Stomach smooth muscle (tissue), 2 donors: Measurements from ENCODE around the gene CAMKMT.

Experiments used
- H3K27ac ChIP-seq: one replicate; pipeline ENCODE4 v1.7.0; 2013; ENCODE audit warnings: mild to moderate bottlenecking, low read length, inconsistent platforms
- H3K27me3 ChIP-seq, 2 donors: one replicate each; pipeline ENCODE4 v1.7.0; 2013; ENCODE audit warnings: low read length in 2 of 2; ENCODE audit not compliant: insufficient read depth in 2 of 2, control insufficient read depth in 1 of 2
- H3K36me3 ChIP-seq, 2 donors: one replicate each; pipeline ENCODE4 v1.7.0; 2013; ENCODE audit warnings: low read length in 2 of 2; ENCODE audit not compliant: control insufficient read depth in 2 of 2, insufficient read depth in 2 of 2
- H3K4me1 ChIP-seq: one replicate; pipeline ENCODE4 v1.7.0; 2013; ENCODE audit warnings: low read length; ENCODE audit not compliant: control insufficient read depth, insufficient read depth
- H3K4me3 ChIP-seq, 2 donors: one replicate each; pipeline ENCODE4 v1.7.0; 2013; ENCODE audit warnings: low read length in 2 of 2
- H3K9ac ChIP-seq, 2 donors: one replicate each; pipeline ENCODE4 v1.7.0; 2013; ENCODE audit warnings: low read length in 2 of 2, mild to moderate bottlenecking in 1 of 2
- H3K9me3 ChIP-seq, 2 donors: one replicate each; pipeline ENCODE4 v1.7.0; 2013; ENCODE audit warnings: low read length in 2 of 2; ENCODE audit not compliant: control insufficient read depth in 2 of 2
- donor health status: healthy.
- donor health status: Pancreatic carcinoma.

Gene CAMKMT

GRCh38 chr2:44785433-44785832 lies 423.7 kb downstream of the CAMKMT start:
- peaks cover 0 to 2% of the 10 kb centered on the region in 2 donors for H3K27me3 ChIP-seq
- H3K36me3 ChIP-seq, result no peaks in the 10 kb centered on the region
- no peaks in the 10 kb centered on the region for H3K4me1 ChIP-seq
- H3K9ac ChIP-seq, result no peak overlapping the region
- no peak overlapping the region for H3K4me3 ChIP-seq
- H3K27ac ChIP-seq, result no peak overlapping the region
- H3K9me3 ChIP-seq, result no peaks in the 10 kb centered on the region

DNA sequence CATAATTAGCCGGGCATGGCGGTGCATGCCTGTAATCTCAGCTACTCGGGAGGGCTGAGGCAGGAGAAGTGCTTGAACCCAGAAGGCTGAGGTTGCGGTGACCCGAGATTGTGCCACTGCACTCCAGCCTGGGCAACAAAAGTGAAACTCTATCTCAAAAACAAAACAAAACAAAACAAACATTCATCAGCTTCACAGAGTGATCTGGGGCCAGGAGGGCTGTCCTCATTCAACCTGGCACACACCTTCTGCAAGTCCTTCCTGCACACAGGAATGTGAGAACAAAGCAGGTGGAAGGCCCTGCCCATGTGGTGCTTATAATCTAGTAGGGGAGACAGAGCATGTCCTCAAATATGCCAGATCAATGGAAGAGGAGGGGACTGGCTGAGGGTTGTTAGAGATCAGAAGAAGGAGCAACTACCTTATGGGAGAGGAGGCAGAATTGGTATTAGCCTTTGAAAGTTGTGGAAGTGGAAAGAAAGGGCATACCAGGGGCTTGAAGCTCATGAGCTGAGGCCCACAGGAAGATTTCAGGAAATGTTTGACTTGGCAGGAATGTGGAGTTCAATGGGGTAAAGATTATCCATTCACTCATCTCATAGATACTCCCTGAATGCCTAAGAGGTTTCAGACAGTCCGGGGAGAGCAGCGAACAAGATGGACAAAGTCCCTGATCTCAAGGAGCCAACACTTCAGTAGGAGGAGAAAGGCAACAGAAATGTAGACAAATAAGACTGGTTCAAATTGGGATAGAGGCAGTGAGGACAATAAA lies 424.5 kb downstream of the CAMKMT start:
- H3K9ac ChIP-seq, result no peak overlapping the region
- no peak overlapping the region for H3K27ac ChIP-seq
- H3K4me3 ChIP-seq, result no peak overlapping the region
- peaks cover 0 to 3% of the 10 kb centered on the region in 2 donors for H3K27me3 ChIP-seq
- no peaks in the 10 kb centered on the region for H3K9me3 ChIP-seq
- no peaks in the 10 kb centered on the region for H3K4me1 ChIP-seq
- H3K36me3 ChIP-seq, result no peaks in the 10 kb centered on the region

DNA sequence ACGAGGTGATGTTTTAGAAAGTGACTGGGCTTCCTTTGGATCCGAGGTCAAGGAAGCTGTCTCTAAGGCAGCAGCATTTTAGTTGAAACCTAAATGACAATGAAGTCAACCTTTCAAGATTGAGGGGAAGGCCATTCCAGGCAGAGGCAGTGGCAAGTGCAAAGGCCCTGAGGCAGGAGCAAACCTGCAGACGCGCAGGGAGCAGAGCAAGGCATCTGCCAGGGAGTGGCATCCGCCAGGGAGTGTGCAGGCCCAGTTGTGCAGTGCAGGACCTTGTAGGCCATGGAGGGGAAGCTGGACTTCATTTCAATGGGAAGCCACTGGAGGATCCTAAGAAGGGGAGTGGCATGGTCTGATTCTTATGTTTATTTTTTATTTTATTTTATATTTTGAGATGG lies 425.1 kb downstream of the CAMKMT start:
- Histone ChIP-seq H3K27me3 (peaks cover 0 to 6% of the 10 kb centered on the region in 2 donors), H3K4me1 (no peaks in the 10 kb centered on the region), H3K4me3 (no peak overlapping the region), H3K9me3 (no peaks in the 10 kb centered on the region), H3K36me3 (no peaks in the 10 kb centered on the region), H3K9ac (no peak overlapping the region), H3K27ac (no peak overlapping the region)

- Histone ChIP-seq H3K9me3 (no peaks in the 10 kb centered on the region), H3K4me1 (no peaks in the 10 kb centered on the region), H3K9ac (no peak overlapping the region), H3K27ac (no peak overlapping the region), H3K27me3 (peaks cover 0 to 6% of the 10 kb centered on the region in 2 donors), H3K36me3 (no peaks in the 10 kb centered on the region), H3K4me3 (no peak overlapping the region)
Observed at GRCh38 chr2:44787663-44788062, 425.9 kb downstream of the CAMKMT start.

DNA sequence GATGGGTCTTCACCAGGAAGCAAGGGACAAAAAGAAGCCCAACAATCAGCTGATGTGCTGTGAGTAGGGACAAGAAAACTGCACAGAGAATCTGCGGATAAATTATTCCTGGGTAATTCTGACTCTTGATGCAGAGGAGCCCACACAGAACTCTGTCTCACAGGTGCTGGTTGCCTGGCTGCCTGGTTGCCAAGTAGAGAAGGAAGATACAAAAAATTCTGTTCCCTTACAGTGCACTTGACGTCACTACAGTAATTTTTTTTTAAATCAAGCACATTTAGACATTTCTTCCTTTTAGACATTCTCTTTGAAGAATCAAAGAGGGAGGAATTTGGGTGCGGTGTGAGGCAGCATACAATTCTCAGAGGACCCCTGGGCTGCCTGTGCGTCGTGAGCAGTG lies 427.7 kb downstream of the CAMKMT start:
- H3K27ac ChIP-seq, result no peak overlapping the region
- no peaks in the 10 kb centered on the region for H3K36me3 ChIP-seq
- H3K4me3 ChIP-seq, result no peak overlapping the region
- no peak overlapping the region for H3K9ac ChIP-seq
- no peaks in the 10 kb centered on the region for H3K4me1 ChIP-seq
- H3K27me3 ChIP-seq, result peaks cover 0 to 6% of the 10 kb centered on the region in 2 donors
- no peaks in the 10 kb centered on the region for H3K9me3 ChIP-seq

GRCh38 chr2:44789971-44790721 lies 428.4 kb downstream of the CAMKMT start:
- Histone ChIP-seq H3K4me3 (no peak overlapping the region), H3K9me3 (no peaks in the 10 kb centered on the region), H3K4me1 (no peaks in the 10 kb centered on the region), H3K9ac (no peak overlapping the region), H3K27ac (no peak overlapping the region), H3K36me3 (no peaks in the 10 kb centered on the region), H3K27me3 (peaks cover 0 to 6% of the 10 kb centered on the region in 2 donors)

DNA sequence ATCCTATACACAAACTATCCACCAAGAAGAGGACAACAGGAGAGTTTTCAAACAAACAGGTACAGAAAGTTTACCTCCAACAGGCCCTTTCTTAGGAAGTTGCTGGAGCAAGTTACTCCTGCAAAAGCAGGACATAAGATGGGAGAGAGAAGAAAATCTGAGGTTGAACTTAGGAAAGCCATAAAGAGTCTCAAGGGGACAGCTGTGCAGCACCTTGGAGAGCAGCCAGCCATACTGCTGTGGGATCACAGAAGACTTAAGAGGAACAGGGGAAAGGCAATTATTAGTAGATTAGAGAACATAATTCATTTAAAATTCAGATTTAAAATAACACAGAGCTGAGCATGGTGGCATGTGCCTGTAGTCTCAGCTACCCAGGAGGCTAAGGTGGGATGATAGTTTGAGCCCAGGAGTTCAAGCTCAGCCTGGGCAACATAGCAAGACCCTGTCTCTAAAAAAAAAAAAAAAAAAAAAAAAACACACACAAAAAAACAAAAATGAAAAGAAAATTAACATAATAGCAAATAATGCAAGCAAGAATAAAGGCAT lies 431.6 kb downstream of the CAMKMT start:
- H3K27me3 ChIP-seq, result peaks cover 9 to 15% of the 10 kb centered on the region in 2 donors
- no peaks in the 10 kb centered on the region for H3K4me1 ChIP-seq
- no peaks in the 10 kb centered on the region for H3K36me3 ChIP-seq
- no peak overlapping the region for H3K4me3 ChIP-seq
- H3K9ac ChIP-seq, result no peak overlapping the region
- no peaks in the 10 kb centered on the region for H3K9me3 ChIP-seq
- no peak overlapping the region for H3K27ac ChIP-seq

DNA sequence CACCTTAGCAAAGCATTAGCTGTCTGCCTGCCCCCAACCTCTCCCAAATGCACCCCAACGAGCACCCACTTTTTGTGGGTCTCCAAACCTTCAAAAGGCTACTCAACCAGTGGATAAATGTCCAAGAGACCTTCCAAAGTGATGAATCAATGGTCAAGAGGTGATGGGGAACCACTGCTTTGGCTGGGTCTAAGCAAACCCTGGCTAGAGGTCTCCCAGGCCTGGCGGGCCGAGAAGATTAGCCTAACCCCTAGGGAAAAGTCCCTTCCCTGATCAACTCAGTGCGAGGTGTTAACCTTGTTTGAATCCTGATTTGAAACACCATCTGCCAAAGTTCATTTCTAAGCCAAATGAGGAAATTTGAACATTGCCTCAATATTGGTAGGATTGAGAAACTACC lies 435.0 kb downstream of the CAMKMT start:
- Histone ChIP-seq H3K36me3 (no peaks in the 10 kb centered on the region), H3K9ac (no peak overlapping the region), H3K4me1 (peaks cover 4% of the 10 kb centered on the region), H3K4me3 (no peak overlapping the region), H3K27me3 (peaks cover 34 to 40% of the 10 kb centered on the region in 2 donors), H3K9me3 (no peaks in the 10 kb centered on the region), H3K27ac (no peak overlapping the region)

DNA sequence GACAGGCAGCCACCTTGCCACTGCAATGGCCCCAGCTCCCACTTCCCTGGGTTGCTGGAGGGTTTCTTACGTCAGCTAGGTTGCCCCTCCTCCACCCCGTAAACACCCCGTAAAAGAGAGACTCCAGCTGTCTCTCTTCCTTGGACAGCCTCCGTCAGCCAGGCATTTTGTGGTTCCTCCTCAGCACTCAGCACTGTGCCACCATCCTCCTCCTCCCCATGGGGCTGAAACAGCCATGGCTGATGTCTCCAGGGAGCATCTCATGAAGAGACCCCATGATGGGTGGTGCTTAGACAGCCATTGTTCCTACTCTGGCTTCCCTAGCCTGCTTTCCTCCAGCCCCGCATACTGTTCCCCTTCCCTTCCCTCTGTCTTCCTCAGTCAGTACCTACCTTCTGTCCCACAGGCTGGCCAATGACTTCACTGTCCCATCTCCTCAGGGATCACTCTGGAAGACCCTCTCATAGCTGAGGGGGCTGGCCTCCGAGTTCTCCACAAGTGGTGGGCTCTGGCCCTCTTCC lies 436.5 kb downstream of the CAMKMT start:
- Histone ChIP-seq H3K27me3 (peaks cover 44 to 52% of the 10 kb centered on the region in 2 donors), H3K4me1 (peaks cover 10% of the 10 kb centered on the region), H3K27ac (no peak overlapping the region), H3K9ac (no peak overlapping the region), H3K4me3 (no peak overlapping the region), H3K36me3 (no peaks in the 10 kb centered on the region), H3K9me3 (no peaks in the 10 kb centered on the region)

GRCh38 chr2:44799105-44799504 lies 437.4 kb downstream of the CAMKMT start:
- Histone ChIP-seq H3K9ac (no peak overlapping the region), H3K4me1 (peaks cover 10% of the 10 kb centered on the region), H3K4me3 (no peak overlapping the region), H3K36me3 (no peaks in the 10 kb centered on the region), H3K27ac (no peak overlapping the region), H3K9me3 (no peaks in the 10 kb centered on the region), H3K27me3 (peaks cover 48 to 52% of the 10 kb centered on the region in 2 donors)
